Measurements from ENCODE around the gene SPNS3. TPM values are rescaled to one million over a fixed set of nuclear protein-coding genes. Genes with fewer than 3 reads are reported as not detected.

Gene SPNS3
- total RNA-seq, 1 experiment from 2014 or later = 2.1 TPM

GRCh38 chr17:4533523-4534504, 100.1 kb downstream of the SPNS3 start:
- H3K27me3 Mint-ChIP-seq (ENCODE audit: unreplicated experiment) = no peaks in the 10 kb centered on the region
- DNase-seq = no peak
- TF ChIP-seq, protein P1, sequence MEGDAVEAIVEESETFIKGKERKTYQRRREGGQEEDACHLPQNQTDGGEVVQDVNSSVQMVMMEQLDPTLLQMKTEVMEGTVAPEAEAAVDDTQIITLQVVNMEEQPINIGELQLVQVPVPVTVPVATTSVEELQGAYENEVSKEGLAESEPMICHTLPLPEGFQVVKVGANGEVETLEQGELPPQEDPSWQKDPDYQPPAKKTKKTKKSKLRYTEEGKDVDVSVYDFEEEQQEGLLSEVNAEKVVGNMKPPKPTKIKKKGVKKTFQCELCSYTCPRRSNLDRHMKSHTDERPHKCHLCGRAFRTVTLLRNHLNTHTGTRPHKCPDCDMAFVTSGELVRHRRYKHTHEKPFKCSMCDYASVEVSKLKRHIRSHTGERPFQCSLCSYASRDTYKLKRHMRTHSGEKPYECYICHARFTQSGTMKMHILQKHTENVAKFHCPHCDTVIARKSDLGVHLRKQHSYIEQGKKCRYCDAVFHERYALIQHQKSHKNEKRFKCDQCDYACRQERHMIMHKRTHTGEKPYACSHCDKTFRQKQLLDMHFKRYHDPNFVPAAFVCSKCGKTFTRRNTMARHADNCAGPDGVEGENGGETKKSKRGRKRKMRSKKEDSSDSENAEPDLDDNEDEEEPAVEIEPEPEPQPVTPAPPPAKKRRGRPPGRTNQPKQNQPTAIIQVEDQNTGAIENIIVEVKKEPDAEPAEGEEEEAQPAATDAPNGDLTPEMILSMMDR (IDR thresholded peaks at IDR 0.05; ENCODE audit: unreplicated experiment) = no peak
- no peak overlapping the region for H3K4me3 Mint-ChIP-seq (ENCODE audit: low read depth, unreplicated experiment)
- peaks cover 77% of the 10 kb centered on the region for H3K36me3 Mint-ChIP-seq (ENCODE audit: insufficient read depth, unreplicated experiment)
- peak overlapping the region; percentile 84 for H3K27ac Mint-ChIP-seq (ENCODE audit: unreplicated experiment)
- intact Hi-C loops (cut with micrococcal nuclease; ENCODE audit: unreplicated experiment) = no loop called here
- no peaks in the 10 kb centered on the region for H3K9me3 Mint-ChIP-seq (ENCODE audit: low read depth, unreplicated experiment)
- no TSS peak for BruUV-seq (replicated peaks)
- peaks cover 16% of the 10 kb centered on the region for H3K4me1 Mint-ChIP-seq (ENCODE audit: low read depth, unreplicated experiment)
- CTCF ChIA-PET = no interaction called here

DNA sequence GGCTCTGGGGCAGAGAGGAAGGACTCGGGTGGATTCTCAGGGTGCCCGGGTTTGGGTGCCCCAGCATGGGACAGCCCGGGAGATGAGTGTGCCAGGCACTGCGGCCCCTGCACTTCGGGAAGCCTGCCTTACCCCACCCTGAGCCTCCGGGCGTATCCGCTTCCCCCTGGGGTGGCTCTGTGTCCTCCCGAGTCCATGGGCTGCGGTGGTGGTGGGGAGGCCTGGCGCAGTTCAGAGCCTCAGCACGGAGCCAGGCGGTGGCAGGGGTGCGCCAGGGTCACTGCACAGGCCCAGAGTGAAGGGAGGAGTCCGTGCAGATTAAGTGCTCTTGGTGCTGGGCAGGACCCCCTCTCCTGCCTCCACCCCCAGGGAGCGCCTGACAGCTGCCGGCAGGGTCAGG, 100.8 kb downstream of the SPNS3 start:
- Mint-ChIP-seq H3K27me3 (ENCODE audit: unreplicated experiment) (no peaks in the 10 kb centered on the region), H3K4me3 (ENCODE audit: low read depth, unreplicated experiment) (no peak overlapping the region), H3K9me3 (ENCODE audit: low read depth, unreplicated experiment) (no peaks in the 10 kb centered on the region), H3K27ac (ENCODE audit: unreplicated experiment) (peak overlapping the region; percentile 84), H3K4me1 (ENCODE audit: low read depth, unreplicated experiment) (peaks cover 16% of the 10 kb centered on the region), H3K36me3 (ENCODE audit: insufficient read depth, unreplicated experiment) (peaks cover 76% of the 10 kb centered on the region)
- no peak for DNase-seq
- TF ChIP-seq, protein P1 (IDR thresholded peaks at IDR 0.05; ENCODE audit: unreplicated experiment) = no peak
- no TSS peak for BruUV-seq (replicated peaks)
- intact Hi-C loops (cut with micrococcal nuclease; ENCODE audit: unreplicated experiment) = no loop called here
- CTCF ChIA-PET = no interaction called here

DNA sequence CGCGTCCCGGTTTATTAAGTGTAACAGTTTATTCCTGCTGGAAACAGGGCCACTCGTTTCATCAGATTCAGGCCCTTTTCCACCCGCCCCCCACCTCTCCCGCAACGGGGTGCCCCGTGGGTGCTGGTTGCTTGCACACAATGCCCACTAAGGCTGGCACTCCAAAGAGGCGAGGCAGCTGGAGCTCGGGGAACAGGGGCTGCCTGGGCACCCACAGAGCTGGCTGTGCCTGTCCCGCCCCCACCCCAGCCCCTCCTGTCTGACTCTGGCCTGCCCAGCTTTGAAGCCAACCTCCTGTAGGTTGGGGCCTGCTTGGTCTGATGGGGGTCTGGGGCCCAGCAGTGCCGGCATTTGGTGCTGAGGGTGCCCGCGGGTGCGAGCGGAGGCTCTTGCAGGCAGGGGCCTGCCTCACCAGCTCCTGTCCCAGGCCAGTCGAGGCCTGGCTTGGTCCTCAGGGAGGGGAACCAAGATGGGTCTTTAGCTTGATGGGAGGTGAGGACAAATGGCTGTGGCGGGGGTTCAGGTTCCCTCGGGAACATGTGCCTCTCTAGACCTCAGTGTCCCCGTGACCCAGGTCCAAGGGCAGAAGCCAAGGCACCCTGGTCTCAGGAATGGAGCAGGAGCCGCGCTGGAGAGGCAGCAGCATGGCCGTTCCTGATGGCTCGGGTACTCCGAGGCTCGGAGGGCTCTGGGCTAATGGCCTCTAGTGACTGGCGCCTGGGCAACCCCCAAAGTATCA, 101.4 kb downstream of the SPNS3 start:
- TF ChIP-seq, protein P1 (IDR thresholded peaks at IDR 0.05; ENCODE audit: unreplicated experiment) = no peak
- Mint-ChIP-seq H3K9me3 (ENCODE audit: low read depth, unreplicated experiment) (no peaks in the 10 kb centered on the region), H3K4me1 (ENCODE audit: low read depth, unreplicated experiment) (peaks cover 22% of the 10 kb centered on the region), H3K4me3 (ENCODE audit: low read depth, unreplicated experiment) (no peak overlapping the region), H3K27me3 (ENCODE audit: unreplicated experiment) (no peaks in the 10 kb centered on the region), H3K27ac (ENCODE audit: unreplicated experiment) (no peak overlapping the region), H3K36me3 (ENCODE audit: insufficient read depth, unreplicated experiment) (peaks cover 76% of the 10 kb centered on the region)
- no peak for DNase-seq
- BruUV-seq (replicated peaks) = no TSS peak
- intact Hi-C loops (cut with micrococcal nuclease; ENCODE audit: unreplicated experiment) = no loop called here
- CTCF ChIA-PET = no interaction called here

- Mint-ChIP-seq H3K36me3 (ENCODE audit: insufficient read depth, unreplicated experiment) (peaks cover 75% of the 10 kb centered on the region), H3K27me3 (ENCODE audit: unreplicated experiment) (no peaks in the 10 kb centered on the region), H3K27ac (ENCODE audit: unreplicated experiment) (no peak overlapping the region), H3K4me3 (ENCODE audit: low read depth, unreplicated experiment) (no peak overlapping the region), H3K9me3 (ENCODE audit: low read depth, unreplicated experiment) (no peaks in the 10 kb centered on the region), H3K4me1 (ENCODE audit: low read depth, unreplicated experiment) (peaks cover 23% of the 10 kb centered on the region)
- CTCF ChIA-PET = no interaction called here
- intact Hi-C loops (cut with micrococcal nuclease; ENCODE audit: unreplicated experiment) = no loop called here
- BruUV-seq (replicated peaks) = no TSS peak
- DNase-seq = no peak
- TF ChIP-seq, protein P1 (IDR thresholded peaks at IDR 0.05; ENCODE audit: unreplicated experiment) = no peak
Measured at GRCh38 chr17:4535667-4536258, 102.0 kb downstream of the SPNS3 start.
